CD4-positive, alpha-beta T cell treated with Interleukin-2 at 100 ng/mL for 4 hours (primary cell): ENCODE data around the gene BPIFA3.

ENCODE experiments used
- DNase-seq: peaks from one replicate; pipeline ENCODE4 v3.0.0-alpha.2; 2020; ENCODE audit warnings: low spot score

The BPIFA3 gene

DNA sequence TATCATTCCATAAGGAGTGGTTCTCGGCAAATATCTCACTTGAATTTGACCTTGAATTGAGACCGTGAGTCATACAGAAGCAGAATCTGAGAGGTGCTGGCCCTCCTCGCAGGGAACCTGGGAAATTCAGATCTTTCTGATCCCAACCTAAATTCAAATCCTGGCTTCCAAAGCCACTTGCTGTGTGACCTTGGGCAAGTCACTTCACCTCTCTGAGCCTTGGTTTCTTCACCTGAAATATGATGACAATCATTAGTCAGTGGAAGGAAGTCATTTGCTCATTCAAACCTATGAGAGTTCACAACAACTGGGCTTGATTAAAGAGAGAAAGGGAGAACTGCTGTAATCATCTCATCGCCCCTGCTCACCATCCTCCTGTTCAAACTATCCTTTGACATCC, 7.2 kb downstream of the BPIFA3 start:
- no peak for DNase-seq

DNA sequence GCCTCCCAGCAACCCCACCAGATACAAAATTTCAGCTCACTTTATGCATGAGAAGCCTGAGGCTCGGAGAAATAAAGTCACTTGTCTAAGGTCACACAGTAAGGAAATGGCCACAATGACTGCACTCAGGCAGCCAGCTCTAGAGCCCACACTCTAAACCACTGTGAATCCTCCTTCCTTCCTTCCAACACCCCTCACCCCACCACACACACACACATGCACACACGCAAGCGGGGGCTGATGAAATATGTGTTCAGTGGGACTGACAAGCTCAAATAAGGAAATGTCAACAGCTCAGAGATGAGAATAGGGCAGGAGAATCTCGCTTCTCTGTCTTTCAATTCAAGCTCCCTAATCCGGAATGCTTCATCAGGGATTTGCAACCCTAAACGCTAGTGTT, 12.7 kb downstream of the BPIFA3 start:
- DNase-seq: no peak

DNA sequence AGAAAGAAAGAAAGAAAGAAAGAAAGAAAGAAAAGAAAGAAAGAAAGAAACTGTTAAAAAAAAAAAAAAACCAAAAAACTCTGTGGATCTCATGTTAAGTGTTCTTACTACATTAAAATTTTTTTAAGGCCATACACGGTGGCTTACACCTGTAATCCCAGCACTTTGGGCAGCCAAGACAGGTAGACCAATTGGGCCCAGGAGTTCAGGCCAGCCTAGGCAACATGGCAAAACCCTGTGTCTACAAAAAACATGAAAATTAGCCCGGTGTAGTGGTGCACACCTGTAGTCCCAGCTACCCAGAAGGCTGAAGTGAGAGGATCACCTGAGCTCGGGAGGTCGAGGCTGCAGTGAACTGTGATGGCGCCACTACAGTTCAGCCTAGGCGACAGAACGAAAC, 14.1 kb downstream of the BPIFA3 start:
- DNase-seq: no peak

DNA sequence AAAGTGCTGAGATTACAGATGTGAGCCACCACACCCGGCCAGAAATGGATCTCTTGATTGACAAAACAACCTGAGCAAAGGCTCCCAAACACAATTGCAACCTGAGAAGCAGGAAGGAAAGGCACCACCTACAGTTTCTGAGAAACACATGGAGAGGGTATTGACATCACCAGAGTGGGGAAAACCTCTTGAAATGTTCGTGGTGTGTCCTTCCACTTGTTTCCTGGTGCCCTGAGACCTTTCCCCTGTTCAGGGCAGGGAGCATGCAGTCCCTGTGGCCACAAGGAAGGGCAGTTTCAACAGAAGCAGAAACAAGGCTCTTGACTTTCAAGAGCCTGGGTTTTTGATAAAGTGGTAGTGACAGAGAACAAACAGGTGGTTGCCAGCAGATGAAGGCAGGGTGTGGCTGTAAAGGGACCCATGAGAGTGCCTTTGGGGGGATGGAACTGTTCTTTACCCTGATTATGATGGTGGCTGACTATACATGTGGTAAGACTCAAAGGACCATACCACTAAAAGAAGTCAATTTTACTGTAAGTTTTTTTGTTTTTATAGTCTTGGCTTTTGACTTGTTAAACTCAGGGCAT, 15.4 kb downstream of the BPIFA3 start:
- DNase-seq: no peak

DNA sequence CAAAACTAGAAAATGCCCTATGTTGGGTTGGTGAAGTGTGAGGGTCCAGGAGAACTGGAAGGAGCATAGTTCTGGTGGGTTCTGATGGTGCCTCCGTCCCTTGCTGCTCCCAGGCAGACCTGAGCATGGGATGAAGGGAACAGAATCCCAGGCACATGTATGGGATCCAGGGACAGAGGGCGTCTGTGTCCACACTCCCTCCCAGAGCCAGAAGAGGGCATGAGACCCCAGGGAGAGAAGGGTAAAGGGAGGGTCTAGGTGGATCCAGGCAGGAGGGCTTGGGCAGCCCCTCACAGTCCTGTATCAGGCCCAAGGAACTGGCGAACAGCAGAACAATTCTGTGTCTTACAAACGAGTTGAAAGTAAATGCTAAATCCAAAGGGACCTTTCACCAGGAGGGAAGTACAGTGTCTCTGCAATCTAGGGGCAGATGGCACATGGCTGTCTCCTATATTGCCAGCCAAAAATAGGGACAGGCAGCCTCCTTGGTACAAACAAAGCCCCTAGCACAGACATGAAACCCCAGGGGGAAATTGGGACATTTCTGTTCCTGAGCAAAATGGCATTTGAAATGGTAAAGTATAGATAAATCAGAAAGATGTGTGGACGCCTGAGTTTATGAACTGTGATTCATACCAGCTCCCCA, 16.1 kb downstream of the BPIFA3 start:
- DNase-seq: no peak

DNA sequence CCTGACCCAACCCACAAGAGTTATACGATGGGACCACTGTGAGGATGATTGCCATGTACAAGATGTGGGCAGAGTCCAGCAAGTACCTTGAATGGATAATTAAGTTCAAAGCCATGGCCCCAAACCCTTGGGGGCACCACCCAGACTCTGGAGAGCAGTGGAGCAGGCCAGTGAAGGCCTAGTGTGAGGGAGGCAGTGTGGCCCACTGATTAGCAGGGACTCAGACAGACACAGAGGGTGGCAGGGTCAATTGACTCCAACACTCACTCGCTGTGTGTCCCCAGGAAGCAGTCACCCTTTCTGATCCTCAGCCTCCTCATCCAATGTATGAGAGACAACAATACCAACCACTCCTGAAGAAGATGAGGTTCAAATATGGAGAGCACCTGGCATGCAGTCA, 16.9 kb downstream of the BPIFA3 start:
- no peak for DNase-seq

DNA sequence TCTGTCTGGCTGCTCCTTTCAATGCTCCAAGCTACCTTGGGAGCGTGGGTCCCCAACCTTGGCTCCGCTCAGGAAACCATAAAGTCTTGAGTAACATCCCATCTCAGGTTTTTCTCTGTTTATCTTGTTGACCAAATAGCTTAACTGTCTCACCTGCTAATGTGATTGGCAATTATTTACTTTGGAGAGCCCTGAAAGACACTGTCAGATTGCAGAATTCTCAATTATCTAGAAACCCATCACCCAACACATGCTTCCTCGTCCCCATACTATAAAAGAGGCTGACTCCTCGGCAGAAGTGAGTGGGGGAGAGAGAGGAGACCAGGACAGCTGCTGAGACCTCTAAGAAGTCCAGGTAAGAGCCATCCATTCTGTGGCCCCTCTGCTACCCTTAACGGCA, 18.5 kb downstream of the BPIFA3 start, which contains the start of gene BPIFA1:
Gene BPIFA1, plus strand, starts transcription at position 301 of the 400 bp plus-strand sequence. CDS start 1,716 bp downstream, outside the sequence.
- no peak for DNase-seq

DNA sequence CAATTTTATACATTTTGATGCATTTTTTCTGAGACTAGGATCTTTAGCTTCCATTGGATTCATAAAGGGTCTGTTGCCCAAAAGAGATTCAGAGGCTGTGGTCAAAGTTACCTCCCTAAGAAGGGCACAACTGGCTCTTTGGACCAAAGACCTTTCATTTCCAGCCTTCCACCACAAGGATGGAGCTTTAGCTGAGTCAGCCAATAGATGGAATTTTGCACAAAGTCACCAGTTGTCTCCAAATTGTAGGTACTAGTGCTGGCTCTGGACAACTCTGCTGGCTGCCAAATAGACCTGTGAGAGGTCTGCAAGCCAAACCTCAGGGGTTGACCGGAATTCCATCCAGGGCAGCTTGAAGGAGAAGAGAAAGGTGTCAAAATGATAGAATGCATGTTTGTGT, 19.2 kb downstream of the BPIFA3 start:
- no peak for DNase-seq

DNA sequence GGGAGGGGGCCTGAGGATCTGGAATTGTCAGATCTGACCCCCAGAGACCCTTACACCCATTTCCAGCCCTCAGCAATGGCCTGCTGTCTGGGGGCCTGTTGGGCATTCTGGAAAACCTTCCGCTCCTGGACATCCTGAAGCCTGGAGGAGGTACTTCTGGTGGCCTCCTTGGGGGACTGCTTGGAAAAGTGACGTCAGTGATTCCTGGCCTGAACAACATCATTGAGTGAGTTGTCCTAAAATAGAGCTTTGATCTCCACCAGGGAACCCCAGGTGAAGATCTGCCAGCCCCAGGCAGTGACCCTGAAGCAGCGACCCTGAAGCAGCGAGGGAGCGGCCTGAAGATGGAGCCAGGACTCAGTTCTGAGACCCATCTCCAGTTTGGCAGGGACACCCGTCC, 20.8 kb downstream of the BPIFA3 start:
- DNase-seq: no peak

DNA sequence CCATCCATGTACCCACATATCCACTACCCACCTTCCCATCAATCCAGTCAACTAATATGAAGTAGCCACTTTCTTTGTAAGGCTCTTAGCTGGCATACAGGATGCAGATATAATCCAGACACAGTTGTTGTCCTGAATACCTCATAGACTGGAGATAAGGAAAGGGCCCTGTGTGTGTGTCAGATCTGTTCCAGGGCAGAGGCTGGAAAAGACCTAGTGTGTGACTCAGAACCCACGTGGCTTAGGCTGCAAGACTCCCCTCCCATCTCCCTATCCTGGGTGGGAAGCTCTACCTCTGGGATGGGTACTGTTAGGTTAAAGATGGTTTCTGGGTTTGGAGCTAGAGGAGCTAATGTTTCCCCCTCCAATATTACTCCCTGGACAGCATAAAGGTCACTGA, 22.3 kb downstream of the BPIFA3 start:
- no peak for DNase-seq

DNA sequence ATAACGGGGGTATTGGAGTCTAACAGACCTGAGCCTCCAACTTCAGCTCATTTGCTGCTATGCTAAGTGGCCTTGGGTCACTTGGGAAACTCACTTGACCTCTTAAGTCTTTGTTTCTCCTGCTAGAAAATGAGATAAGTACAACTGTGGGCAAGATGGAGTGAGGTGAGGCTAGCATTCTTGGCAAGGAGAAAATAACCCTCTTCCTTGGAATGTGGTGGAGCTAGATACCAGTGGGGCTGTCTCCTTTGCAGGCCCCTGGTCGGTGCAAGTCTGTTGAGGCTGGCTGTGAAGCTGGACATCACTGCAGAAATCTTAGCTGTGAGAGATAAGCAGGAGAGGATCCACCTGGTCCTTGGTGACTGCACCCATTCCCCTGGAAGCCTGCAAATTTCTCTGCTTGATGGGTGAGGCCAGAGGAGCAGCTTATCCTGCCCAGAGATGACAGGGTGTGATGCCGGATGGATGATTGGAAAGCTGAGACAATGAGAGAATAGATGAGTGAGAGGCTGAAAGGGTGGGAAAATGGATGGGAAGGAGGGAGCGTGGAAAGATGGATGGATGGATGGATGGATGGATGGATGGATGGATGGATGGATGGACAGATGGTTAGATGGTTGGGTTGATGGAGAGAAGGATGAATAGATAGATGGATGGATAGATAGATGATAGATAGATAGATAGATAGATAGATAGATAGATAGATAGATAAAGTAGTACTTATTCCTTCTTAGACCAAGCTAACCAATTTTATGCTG, 23.0 kb downstream of the BPIFA3 start:
- DNase-seq: no peak

DNA sequence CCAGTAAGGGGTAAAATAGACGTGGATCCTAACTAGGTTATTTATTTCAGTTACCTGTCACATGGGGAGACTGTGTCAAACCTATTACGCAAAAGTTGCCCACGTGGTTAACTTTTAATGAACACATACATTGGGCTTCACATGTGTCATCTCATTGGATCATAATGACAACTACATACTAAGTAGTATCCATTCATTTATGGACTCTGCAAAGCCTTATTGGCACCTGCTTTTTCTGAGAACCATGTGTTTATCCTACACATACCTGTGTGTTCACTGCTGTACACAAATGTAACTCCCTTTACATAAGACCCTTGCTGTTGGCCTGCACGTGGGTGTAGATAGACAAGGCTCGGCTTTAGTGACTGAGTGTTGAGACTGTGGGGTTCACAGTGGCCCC, 23.8 kb downstream of the BPIFA3 start:
- no peak for DNase-seq

DNA sequence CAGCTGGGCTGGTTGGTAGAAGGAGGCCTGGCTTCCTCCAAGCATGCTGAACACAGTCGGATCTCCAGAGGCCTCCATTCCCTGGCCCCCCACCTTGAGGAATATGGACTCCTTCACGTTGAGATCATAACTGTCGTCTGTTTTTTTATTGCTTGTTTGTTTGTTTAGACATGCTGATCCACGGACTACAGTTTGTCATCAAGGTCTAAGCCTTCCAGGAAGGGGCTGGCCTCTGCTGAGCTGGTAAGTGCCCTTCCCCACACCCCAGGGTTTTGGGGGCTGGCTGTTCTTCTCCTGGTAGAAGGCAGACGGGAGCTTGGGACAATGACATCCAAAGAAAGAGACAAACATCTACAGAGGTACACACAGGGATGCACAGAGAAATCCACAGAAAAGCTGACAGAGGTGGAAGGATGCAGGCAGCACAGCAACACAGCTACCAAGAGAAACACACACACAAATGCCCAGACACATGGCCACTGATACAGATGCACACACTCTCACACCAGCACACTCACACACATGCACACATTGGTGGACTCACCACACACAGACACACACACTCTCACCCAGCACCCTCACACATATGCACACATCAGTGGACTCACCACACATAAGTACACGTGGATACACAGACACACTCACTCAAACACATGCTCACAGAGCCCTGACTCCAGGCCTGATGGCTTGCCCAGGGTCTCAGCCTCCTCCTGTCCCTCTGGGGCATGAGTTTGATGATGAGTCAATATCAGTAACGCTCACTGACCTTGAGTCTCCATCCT, 25.4 kb downstream of the BPIFA3 start:
- DNase-seq: no peak

DNA sequence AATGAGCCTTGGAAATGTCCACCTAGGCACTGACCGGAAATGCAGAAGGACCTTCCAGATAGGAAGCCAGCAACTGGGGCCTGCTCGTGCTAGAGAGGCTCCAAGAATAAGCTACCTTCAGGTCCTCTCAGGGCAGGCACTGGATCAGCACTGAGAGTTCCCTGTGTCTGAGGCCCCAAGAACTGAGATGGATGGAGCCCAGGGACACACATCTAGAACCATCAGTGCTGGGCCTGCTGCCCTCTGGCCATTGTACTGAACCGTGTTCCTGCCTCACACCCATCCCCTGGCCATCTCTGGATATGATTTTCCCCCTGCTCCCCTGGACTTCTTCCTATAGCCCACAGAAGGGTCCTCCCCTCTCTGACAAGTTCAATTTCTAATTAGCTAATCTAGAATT, 28.9 kb downstream of the BPIFA3 start:
- DNase-seq: no peak

DNA sequence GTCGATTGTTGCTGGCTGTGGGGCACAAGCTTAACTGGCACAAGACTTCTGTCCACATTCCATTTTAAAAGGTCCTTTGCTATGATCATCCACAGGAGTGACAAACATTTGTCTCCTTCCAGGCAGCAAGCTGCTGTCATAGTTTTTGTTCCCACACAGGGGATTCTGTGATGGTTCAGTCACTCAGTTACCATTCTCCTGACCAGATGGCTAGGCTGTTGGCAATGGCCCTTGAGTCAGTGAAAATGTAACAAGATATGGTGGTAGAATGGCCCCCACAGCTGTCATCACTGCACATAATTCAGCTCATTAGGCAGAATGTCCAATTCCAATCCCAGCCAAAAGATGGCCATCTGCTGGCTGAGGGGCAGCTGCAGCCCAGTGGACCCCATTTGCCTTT, 32.3 kb downstream of the BPIFA3 start:
- no peak for DNase-seq

DNA sequence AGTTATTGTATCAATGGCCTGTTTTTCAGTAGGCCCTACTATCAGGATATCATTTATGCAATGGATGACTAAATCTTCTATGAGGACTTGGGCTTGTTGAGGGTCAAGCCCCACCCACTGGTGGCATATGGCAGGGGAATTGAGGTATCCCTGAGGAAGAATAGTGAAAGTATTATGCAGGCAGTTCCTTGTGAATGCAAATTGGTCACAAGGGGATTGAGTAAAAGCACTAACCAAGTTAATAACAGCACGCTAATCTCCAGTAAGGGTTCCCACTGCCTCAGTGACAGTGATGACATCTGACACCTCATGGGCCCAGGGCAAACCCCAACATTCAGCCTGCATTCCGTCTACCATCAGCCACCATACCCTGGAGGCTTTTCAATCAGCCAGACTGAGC, 33.5 kb downstream of the BPIFA3 start:
- DNase-seq: no peak

DNA sequence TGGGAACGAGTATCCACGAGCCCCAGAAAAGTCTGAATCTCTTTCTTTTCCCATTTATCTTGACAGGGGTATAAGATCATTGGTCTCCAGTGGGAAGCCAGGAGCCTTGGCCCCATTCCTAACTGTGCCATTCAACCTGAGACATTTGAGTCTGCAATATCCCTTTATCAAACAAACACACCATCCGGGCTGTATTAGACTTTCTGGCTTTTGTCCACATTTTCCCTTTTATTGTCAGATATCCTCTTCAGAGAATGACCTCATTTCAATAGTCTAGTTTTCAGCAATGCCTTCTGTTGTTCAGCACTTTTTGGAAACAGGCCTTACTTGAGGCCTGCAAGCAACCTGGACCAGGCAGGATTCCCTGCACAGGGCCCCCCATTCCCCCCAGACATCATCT, 34.3 kb downstream of the BPIFA3 start:
- no peak for DNase-seq

DNA sequence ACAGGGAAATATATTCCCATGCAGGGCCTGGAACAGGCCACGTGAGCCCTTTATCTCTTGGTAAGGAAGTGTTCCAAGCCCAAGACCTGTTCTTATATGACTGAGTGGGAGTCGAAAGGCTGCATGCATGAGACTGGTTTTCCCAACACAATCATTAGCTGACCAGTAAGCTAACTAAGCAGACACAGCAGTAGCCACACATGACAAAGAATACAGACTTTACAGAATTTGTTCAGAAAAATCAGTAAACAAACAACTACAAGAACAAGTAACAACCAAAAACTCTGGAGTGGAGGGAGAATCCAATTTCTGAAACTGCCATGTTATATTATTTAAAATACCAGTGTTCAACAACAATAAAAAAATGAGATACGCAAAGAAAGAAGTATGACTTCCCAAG, 35.3 kb downstream of the BPIFA3 start:
- no peak for DNase-seq

DNA sequence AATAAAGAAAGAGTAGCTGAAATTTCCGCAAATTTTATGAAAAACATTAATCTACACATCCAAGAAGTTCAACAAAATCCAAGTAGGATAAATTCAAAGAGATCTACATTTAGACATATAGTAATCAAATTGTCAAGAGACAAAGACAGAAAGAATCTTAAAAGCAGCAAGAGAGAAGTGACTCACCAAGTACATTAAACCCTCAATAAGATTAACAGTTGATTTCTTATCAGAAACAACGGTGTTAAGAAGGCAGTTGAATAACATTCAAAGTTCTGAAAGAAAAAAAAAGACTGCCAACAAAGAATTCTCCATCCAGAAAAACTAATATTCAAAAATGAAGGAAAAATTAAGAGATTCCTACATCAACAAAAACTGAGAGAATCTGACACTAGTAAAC, 37.9 kb downstream of the BPIFA3 start:
- no peak for DNase-seq

DNA sequence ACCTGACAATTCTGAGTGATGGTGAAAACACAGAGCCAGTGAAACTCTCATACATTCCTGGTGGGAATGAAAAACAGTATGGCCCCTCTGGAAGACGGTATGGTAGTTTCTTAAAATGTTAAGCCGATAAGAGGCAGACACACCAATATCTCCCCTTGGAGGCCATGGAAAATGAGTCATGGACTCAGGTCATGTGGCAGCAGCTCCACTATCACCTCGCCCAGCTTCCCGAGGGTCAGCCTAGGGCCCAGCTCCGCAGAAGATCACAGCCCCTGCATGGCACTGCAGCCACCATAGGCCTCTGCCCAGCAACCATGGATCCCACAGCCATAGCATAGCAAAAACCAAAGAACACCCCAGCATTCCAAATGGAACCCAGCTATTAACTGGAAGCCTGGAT, 40.1 kb downstream of the BPIFA3 start:
- DNase-seq: no peak

DNA sequence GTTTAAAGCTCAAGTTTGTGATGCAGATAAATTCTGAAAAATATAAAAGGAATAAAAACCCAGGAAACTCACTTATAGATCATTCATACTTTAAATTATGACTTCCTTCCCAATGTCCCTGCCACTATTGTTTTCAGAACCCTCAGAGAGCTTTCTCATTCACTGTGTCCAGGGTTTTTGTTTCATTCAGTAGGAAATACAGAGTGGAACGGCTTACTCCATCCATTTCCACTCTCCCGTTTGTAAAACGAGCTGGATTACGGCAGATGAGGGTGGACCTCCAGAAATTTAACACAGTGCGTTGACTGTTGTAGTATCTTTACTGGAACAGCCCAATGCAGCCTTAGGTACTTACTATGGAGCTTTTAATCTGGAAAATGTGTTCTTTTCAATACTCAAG, 42.2 kb downstream of the BPIFA3 start:
- DNase-seq: no peak

DNA sequence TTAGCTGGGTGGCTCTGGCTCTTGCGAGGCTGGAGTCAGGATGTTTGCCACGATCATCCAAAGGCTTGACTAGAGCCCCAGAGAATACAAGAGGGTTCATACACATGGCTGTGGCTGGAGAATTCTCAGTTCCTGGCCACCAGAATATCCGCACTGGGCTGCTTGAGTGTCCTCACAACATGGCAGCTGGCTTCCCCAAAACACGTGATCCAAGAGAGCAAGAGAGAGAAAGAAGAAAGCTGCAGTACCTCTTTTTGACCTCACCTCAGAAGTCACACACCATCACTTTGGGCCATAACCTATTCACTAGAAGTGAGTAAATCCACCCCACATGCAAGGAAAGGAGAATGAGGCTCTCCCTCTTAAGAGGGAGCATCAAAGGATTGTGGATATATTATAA, 44.3 kb downstream of the BPIFA3 start:
- DNase-seq: no peak

DNA sequence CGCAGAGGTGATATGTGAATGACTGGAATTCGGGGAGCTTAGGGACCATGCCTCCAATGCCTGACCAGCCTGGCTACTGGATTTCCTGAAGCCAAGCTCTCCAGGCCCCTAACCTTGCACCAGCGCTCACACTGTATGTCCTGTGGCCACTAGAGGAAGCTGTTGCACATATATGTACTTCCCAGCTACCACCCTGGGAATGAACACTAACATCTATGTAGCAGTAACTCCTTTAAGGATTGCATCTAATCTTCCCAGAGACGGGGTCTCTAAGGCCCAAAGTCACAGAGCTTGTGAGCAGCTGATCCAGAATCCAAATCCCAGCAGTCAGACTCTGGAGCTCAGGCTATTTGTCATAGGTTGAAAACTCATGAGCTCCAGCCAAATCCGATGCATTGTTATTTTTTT, 45.5 kb downstream of the BPIFA3 start:
- DNase-seq: no peak
